Karpas-422 (cell line): ENCODE measurements around the gene BCAS3. TPM values are rescaled to one million over a fixed set of nuclear protein-coding genes. Genes with fewer than 3 reads are reported as not detected.
"Not testable (repeated sequence)": the region's sequence is repeated elsewhere in the genome, so short reads cannot be mapped to it uniquely, and the experiment has no call there.

ENCODE experiments used
- DNase-seq: peaks from one replicate; pipeline ENCODE4 v3.0.0-alpha.2; 2015
- H2AFZ ChIP-seq: fragments of 200-600 bp; sonication (generic); 2 replicates; pipeline ENCODE4 v1.6.1; 2014; ENCODE audit warnings: antibody characterized with exemption, low read length, mixed read lengths
- H3K27ac ChIP-seq: fragments of 200-600 bp; sonication (generic); 2 replicates; pipeline ENCODE4 v1.5.1; 2014; ENCODE audit warnings: mild to moderate bottlenecking, low read length, moderate library complexity
- H3K27me3 ChIP-seq: fragments of 200-600 bp; sonication (generic); 2 replicates; pipeline ENCODE4 v1.6.1; 2014; ENCODE audit warnings: low read length, mixed read lengths
- H3K36me3 ChIP-seq: fragments of 200-600 bp; sonication (generic); 2 replicates; pipeline ENCODE4 v1.6.1; 2014; ENCODE audit warnings: low read length, mixed read lengths; ENCODE audit not compliant: insufficient read depth
- H3K4me1 ChIP-seq: fragments of 200-600 bp; sonication (generic); 2 replicates; pipeline ENCODE4 v1.6.1; 2014; ENCODE audit warnings: mild to moderate bottlenecking, low read length, mixed read lengths
- H3K4me2 ChIP-seq: fragments of 200-600 bp; sonication (generic); 2 replicates; pipeline ENCODE4 v1.6.1; 2014; ENCODE audit warnings: low read length, low read depth, mild to moderate bottlenecking; ENCODE audit not compliant: poor library complexity, severe bottlenecking
- H3K4me3 ChIP-seq: fragments of 200-600 bp; sonication (generic); 2 replicates; pipeline ENCODE4 v1.5.1; 2014; ENCODE audit warnings: mild to moderate bottlenecking, antibody characterized with exemption, low read length, mixed read lengths
- H3K79me2 ChIP-seq: fragments of 200-600 bp; sonication (generic); 2 replicates; pipeline ENCODE4 v1.6.1; 2014; ENCODE audit warnings: mild to moderate bottlenecking, low read length, mixed read lengths
- H3K9ac ChIP-seq: fragments of 200-600 bp; sonication (generic); 2 replicates; pipeline ENCODE4 v1.6.0; 2014; ENCODE audit warnings: low read length
- H3K9me2 ChIP-seq: fragments of 200-600 bp; sonication (generic), shearing (Covaris generic); replicated peaks from 2 replicates; pipeline ENCODE4 v1.6.0; 2014; ENCODE audit warnings: mild to moderate bottlenecking, low read length, moderate library complexity; ENCODE audit not compliant: insufficient read depth
- H3K9me3 ChIP-seq: fragments of 300-700, 200-600 bp; sonication (generic); 2 replicates; pipeline ENCODE4 v1.6.1; 2014; ENCODE audit warnings: low read length, mixed read lengths
- H4K20me1 ChIP-seq: fragments of 200-600 bp; sonication (generic); 2 replicates; pipeline ENCODE4 v1.6.1; 2014; ENCODE audit warnings: mild to moderate bottlenecking, antibody characterized with exemption, low read length, low read depth; ENCODE audit not compliant: insufficient read depth
- total RNA-seq: library from RNA; depleted of rRNA; stranded (reverse); fragments of >200 nt; shearing (Covaris generic); gene quantifications from 2 replicates; pipeline ENCODE4 v1.2.3, GENCODE V29; 2014; ENCODE audit warnings: low replicate concordance

The BCAS3 gene
- total RNA-seq, 1 experiment from 2014 or later = 42.6 TPM

- no peak overlapping the region for H3K4me3 ChIP-seq
These were observed 187.0 kb downstream of the BCAS3 start for GRCh38 chr17:60864708-60865005.

GRCh38 chr17:60874772-60875171, 197.1 kb downstream of the BCAS3 start:
- H3K4me1 ChIP-seq = no peaks in the 10 kb centered on the region
- H3K9me2 ChIP-seq = no peaks in the 10 kb centered on the region
- H3K9ac ChIP-seq = no peak overlapping the region

More at GRCh38 chr17:60864708-60865005, 187.0 kb downstream of the BCAS3 start:
- H3K79me2 ChIP-seq = no peaks in the 10 kb centered on the region
- H3K27ac ChIP-seq = no peak overlapping the region
- H4K20me1 ChIP-seq = no peaks in the 10 kb centered on the region
- DNase-seq = no peak
- H3K4me2 ChIP-seq = no peak overlapping the region
- H3K27me3 ChIP-seq = no peaks in the 10 kb centered on the region
- H3K9me3 ChIP-seq = no peaks in the 10 kb centered on the region
- H3K4me1 ChIP-seq = no peaks in the 10 kb centered on the region
- H3K9me2 ChIP-seq = no peaks in the 10 kb centered on the region
- H3K9ac ChIP-seq = no peak overlapping the region
- no peak overlapping the region for H2AFZ ChIP-seq
- no peaks in the 10 kb centered on the region for H3K36me3 ChIP-seq

GRCh38 chr17:60886731-60887613, 209.3 kb downstream of the BCAS3 start:
- H4K20me1 ChIP-seq, H3K4me1 ChIP-seq, H3K4me3 ChIP-seq, H3K4me2 ChIP-seq, H3K36me3 ChIP-seq, H3K79me2 ChIP-seq, H3K27me3 ChIP-seq, H3K9me3 ChIP-seq, H3K27ac ChIP-seq, H3K9ac ChIP-seq, H3K9me2 ChIP-seq, DNase-seq, H2AFZ ChIP-seq: not testable (repeated sequence)

More at GRCh38 chr17:60874772-60875171, 197.1 kb downstream of the BCAS3 start:
- no peak overlapping the region for H3K27ac ChIP-seq
- no peaks in the 10 kb centered on the region for H3K27me3 ChIP-seq
- no peak overlapping the region for H2AFZ ChIP-seq
- H3K36me3 ChIP-seq = no peaks in the 10 kb centered on the region
- no peak overlapping the region for H3K4me2 ChIP-seq
- no peaks in the 10 kb centered on the region for H3K79me2 ChIP-seq
- H3K4me3 ChIP-seq = no peak overlapping the region
- H3K9me3 ChIP-seq = no peaks in the 10 kb centered on the region
- no peak for DNase-seq
- no peaks in the 10 kb centered on the region for H4K20me1 ChIP-seq

GRCh38 chr17:60887614-60888028, 210.0 kb downstream of the BCAS3 start:
- Histone ChIP-seq H3K4me2 (no peak overlapping the region), H3K27ac (no peak overlapping the region), H3K9ac (no peak overlapping the region), H3K79me2 (no peaks in the 10 kb centered on the region), H3K9me2 (no peaks in the 10 kb centered on the region), H3K9me3 (no peaks in the 10 kb centered on the region), H2AFZ (no peak overlapping the region), H3K36me3 (no peaks in the 10 kb centered on the region), H3K4me3 (no peak overlapping the region), H3K27me3 (no peaks in the 10 kb centered on the region), H4K20me1 (no peaks in the 10 kb centered on the region), H3K4me1 (no peaks in the 10 kb centered on the region)
- no peak for DNase-seq

GRCh38 chr17:60888812-60889709, 211.4 kb downstream of the BCAS3 start:
- Histone ChIP-seq H2AFZ (no peak overlapping the region), H3K36me3 (no peaks in the 10 kb centered on the region), H3K4me1 (no peaks in the 10 kb centered on the region), H3K79me2 (no peaks in the 10 kb centered on the region), H3K4me3 (no peak overlapping the region), H3K4me2 (no peak overlapping the region), H3K9me3 (no peaks in the 10 kb centered on the region), H3K27me3 (no peaks in the 10 kb centered on the region), H3K9ac (no peak overlapping the region), H4K20me1 (no peaks in the 10 kb centered on the region), H3K27ac (no peak overlapping the region), H3K9me2 (no peaks in the 10 kb centered on the region)
- DNase-seq = no peak

- Histone ChIP-seq H3K4me2 (no peak overlapping the region), H4K20me1 (no peaks in the 10 kb centered on the region), H3K27me3 (no peaks in the 10 kb centered on the region), H3K9me2 (no peaks in the 10 kb centered on the region), H3K79me2 (no peaks in the 10 kb centered on the region), H3K9ac (no peak overlapping the region), H3K36me3 (no peaks in the 10 kb centered on the region), H3K4me3 (no peak overlapping the region), H3K9me3 (no peaks in the 10 kb centered on the region), H3K4me1 (no peaks in the 10 kb centered on the region), H2AFZ (no peak overlapping the region), H3K27ac (no peak overlapping the region)
- DNase-seq = no peak
These were observed 213.5 kb downstream of the BCAS3 start for GRCh38 chr17:60891149-60891548.

GRCh38 chr17:60893475-60893874, 215.8 kb downstream of the BCAS3 start:
- no peaks in the 10 kb centered on the region for H3K4me1 ChIP-seq
- no peak overlapping the region for H2AFZ ChIP-seq
- H3K27me3 ChIP-seq = no peaks in the 10 kb centered on the region
- no peak overlapping the region for H3K4me2 ChIP-seq
- no peak overlapping the region for H3K4me3 ChIP-seq
- no peaks in the 10 kb centered on the region for H4K20me1 ChIP-seq
- no peaks in the 10 kb centered on the region for H3K9me3 ChIP-seq
- H3K79me2 ChIP-seq = no peaks in the 10 kb centered on the region
- no peak overlapping the region for H3K9ac ChIP-seq
- no peaks in the 10 kb centered on the region for H3K36me3 ChIP-seq
- no peaks in the 10 kb centered on the region for H3K9me2 ChIP-seq
- DNase-seq = no peak
- no peak overlapping the region for H3K27ac ChIP-seq

GRCh38 chr17:60896996-60897395, 219.3 kb downstream of the BCAS3 start:
- no peak overlapping the region for H3K4me3 ChIP-seq
- no peak overlapping the region for H2AFZ ChIP-seq
- no peaks in the 10 kb centered on the region for H3K79me2 ChIP-seq
- no peak overlapping the region for H3K27ac ChIP-seq
- H3K9me2 ChIP-seq = no peaks in the 10 kb centered on the region
- no peak overlapping the region for H3K9ac ChIP-seq
- DNase-seq = no peak
- no peaks in the 10 kb centered on the region for H3K9me3 ChIP-seq
- no peaks in the 10 kb centered on the region for H3K36me3 ChIP-seq
- no peaks in the 10 kb centered on the region for H4K20me1 ChIP-seq
- H3K27me3 ChIP-seq = no peaks in the 10 kb centered on the region
- H3K4me2 ChIP-seq = no peak overlapping the region
- H3K4me1 ChIP-seq = no peaks in the 10 kb centered on the region
